ENCODE results near the gene ASPSCR1. TPM values are rescaled to one million over a fixed set of nuclear protein-coding genes. Genes with fewer than 3 reads are reported as not detected.

ASPSCR1 gene
- total RNA-seq, 3 donors from 2014 or later = 33.1 to 35.2 (median 34.5) TPM

DNA sequence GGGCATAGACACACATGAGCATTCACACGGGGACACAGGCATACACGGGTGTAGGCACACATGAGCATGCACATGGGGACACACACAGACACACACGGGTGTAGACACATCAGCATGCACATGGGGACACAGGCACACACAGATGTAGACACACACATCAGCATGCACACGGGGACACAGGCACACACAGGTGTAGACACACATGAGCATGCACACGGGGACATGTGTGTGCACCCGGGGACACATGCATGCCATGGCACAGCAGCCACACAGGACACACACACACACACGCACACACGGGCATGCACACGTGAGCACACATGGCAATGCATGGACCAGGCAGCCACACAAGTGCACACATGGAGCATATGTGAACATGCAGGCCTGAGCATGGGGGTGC lies 65.2 kb downstream of the ASPSCR1 start:
- no peak for ATAC-seq
- TF ChIP-seq, protein P1, sequence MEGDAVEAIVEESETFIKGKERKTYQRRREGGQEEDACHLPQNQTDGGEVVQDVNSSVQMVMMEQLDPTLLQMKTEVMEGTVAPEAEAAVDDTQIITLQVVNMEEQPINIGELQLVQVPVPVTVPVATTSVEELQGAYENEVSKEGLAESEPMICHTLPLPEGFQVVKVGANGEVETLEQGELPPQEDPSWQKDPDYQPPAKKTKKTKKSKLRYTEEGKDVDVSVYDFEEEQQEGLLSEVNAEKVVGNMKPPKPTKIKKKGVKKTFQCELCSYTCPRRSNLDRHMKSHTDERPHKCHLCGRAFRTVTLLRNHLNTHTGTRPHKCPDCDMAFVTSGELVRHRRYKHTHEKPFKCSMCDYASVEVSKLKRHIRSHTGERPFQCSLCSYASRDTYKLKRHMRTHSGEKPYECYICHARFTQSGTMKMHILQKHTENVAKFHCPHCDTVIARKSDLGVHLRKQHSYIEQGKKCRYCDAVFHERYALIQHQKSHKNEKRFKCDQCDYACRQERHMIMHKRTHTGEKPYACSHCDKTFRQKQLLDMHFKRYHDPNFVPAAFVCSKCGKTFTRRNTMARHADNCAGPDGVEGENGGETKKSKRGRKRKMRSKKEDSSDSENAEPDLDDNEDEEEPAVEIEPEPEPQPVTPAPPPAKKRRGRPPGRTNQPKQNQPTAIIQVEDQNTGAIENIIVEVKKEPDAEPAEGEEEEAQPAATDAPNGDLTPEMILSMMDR (IDR thresholded peaks at IDR 0.05) = no peak
- no peak for DNase-seq
- Histone ChIP-seq H3K9me3 (no peaks in the 10 kb centered on the region), H3K36me3 (ENCODE audit: low read depth) (no peaks in the 10 kb centered on the region), H3K4me1 (ENCODE audit: low read depth) (peaks cover 3% of the 10 kb centered on the region), H3K4me3 (no peak overlapping the region)
- intact Hi-C loops (cut with DNase I, micrococcal nuclease) = no loop called here

GRCh38 chr17:82043507-82043906 lies 66.1 kb downstream of the ASPSCR1 start:
- Histone ChIP-seq H3K4me3 (no peak overlapping the region), H3K4me1 (ENCODE audit: low read depth) (no peaks in the 10 kb centered on the region), H3K36me3 (ENCODE audit: low read depth) (no peaks in the 10 kb centered on the region), H3K9me3 (no peaks in the 10 kb centered on the region)
- ATAC-seq (no peak), DNase-seq (no peak)
- TF ChIP-seq, protein P1 (IDR thresholded peaks at IDR 0.05) = no peak
- intact Hi-C loops (cut with DNase I, micrococcal nuclease) = no loop called here

DNA sequence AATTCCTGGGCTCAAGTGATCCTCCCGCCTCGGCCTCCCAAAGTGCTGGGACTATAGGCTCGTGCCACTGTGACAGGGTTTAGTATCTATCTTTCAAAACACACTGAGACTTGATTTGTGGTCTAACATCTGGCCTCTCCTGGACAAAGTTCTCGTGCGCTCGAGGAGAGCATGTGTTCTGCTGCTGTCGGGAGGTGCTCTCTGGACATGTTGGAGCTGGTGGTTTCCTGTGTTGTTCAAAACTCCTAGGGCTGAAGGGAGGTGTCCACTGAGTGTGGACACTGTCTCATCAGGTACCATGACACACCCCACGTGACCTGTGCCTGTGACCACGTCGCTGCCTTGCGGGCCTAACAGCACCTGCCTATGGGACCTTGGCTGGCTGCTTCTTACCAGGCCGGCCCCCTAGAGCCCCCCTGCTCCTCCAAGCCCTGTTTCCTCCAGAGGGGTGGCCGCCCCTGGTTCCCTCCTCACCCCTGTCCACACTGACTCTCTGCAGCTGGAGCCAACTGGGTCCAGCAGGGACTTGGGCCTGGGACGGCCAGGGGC lies 68.6 kb downstream of the ASPSCR1 start:
- TF ChIP-seq, protein P1 (IDR thresholded peaks at IDR 0.05) = no peak
- H3K4me1 ChIP-seq (ENCODE audit: low read depth) = peaks cover 10% of the 10 kb centered on the region
- intact Hi-C loops (cut with DNase I, micrococcal nuclease) = no loop called here
- H3K4me3 ChIP-seq = no peak overlapping the region
- H3K36me3 ChIP-seq (ENCODE audit: low read depth) = no peaks in the 10 kb centered on the region
- DNase-seq = no peak
- no peak for ATAC-seq
- no peaks in the 10 kb centered on the region for H3K9me3 ChIP-seq

GRCh38 chr17:82046903-82047302 lies 69.5 kb downstream of the ASPSCR1 start:
- no peaks in the 10 kb centered on the region for H3K9me3 ChIP-seq
- DNase-seq = no peak
- no peaks in the 10 kb centered on the region for H3K36me3 ChIP-seq (ENCODE audit: low read depth)
- no peak overlapping the region for H3K4me3 ChIP-seq
- TF ChIP-seq, protein P1 (IDR thresholded peaks at IDR 0.05) = no peak
- no peak for ATAC-seq
- peaks cover 10% of the 10 kb centered on the region for H3K4me1 ChIP-seq (ENCODE audit: low read depth)
- intact Hi-C loops (cut with DNase I, micrococcal nuclease) = no loop called here

DNA sequence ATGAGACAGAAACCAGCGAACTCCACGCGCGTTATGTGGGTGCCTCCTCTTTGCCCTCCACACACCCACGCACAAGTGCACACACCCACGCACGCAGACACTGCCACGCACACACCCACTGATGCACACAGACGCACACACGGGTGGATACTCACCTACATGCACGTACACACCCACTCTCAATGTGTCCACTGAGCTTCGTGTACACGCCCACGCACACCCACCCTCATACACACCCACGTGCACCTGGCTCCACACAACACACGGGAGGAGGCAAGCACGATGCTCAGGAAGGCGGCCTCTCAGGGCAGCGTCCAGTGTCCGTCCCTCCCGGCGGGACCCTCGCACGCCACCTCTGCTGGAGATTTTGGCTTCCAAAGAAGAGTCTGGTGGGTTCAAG lies 70.0 kb downstream of the ASPSCR1 start:
- Histone ChIP-seq H3K9me3 (no peaks in the 10 kb centered on the region), H3K4me3 (no peak overlapping the region), H3K4me1 (ENCODE audit: low read depth) (peaks cover 11% of the 10 kb centered on the region), H3K36me3 (ENCODE audit: low read depth) (no peaks in the 10 kb centered on the region)
- intact Hi-C loops (cut with DNase I, micrococcal nuclease) = no loop called here
- DNase-seq = no peak
- ATAC-seq = no peak
- TF ChIP-seq, protein P1 (IDR thresholded peaks at IDR 0.05) = no peak

All from mucosa of descending colon (tissue), 3 donors.